Vagina (tissue), 2 donors: Measurements from ENCODE around the gene DSCAML1. TPM values are rescaled to one million over a fixed set of nuclear protein-coding genes. Genes with fewer than 3 reads are reported as not detected.
"Not testable (repeated sequence)": the region's sequence is repeated elsewhere in the genome, so short reads cannot be mapped to it uniquely, and the experiment has no call there.

Experiments
- DNase-seq, 2 donors: peaks; one replicate each; pipeline ENCODE4 v3.0.0-alpha.2; 2017; ENCODE audit errors: extremely low spot score in 2 of 2
- H3K27ac ChIP-seq: fragments of 200-600 bp; sonication (generic); one replicate; pipeline ENCODE4 v1.5.1; 2019
- H3K27me3 ChIP-seq: fragments of 200-600 bp; sonication (generic); one replicate; pipeline ENCODE4 v1.5.1; 2019
- H3K36me3 ChIP-seq, 2 donors: fragments of 200-600 bp; sonication (generic); one replicate each; pipeline ENCODE4 v1.5.1; 2017 to 2019
- H3K4me1 ChIP-seq: fragments of 200-600 bp; sonication (generic); one replicate; pipeline ENCODE4 v1.5.1; 2019
- H3K4me3 ChIP-seq, 2 donors: fragments of 200-600 bp; sonication (generic); 1 replicate in 1 of 2; 2 replicates in 1 of 2; pipeline ENCODE4 v1.5.1; 2016 to 2019
- H3K9me3 ChIP-seq: fragments of 200-600 bp; sonication (generic); one replicate; pipeline ENCODE4 v1.5.1; 2019
- POLR2A ChIP-seq, 2 donors: fragments of 450-650 bp; IDR thresholded peaks; one replicate each; pipeline ENCODE4 v1.6.1; 2017; ENCODE audit warnings: antibody characterized with exemption in 2 of 2, mild to moderate bottlenecking in 2 of 2, moderate library complexity in 2 of 2
- POLR2AphosphoS5 ChIP-seq, 2 donors: sonication (generic); formaldehyde crosslinking; IDR thresholded peaks; one replicate each; pipeline ENCODE4 v1.9.0; 2017; ENCODE audit warnings: antibody characterized with exemption in 2 of 2, mild to moderate bottlenecking in 2 of 2, low read depth in 1 of 2; ENCODE audit not compliant: insufficient read depth in 1 of 2
- intact Hi-C: fragments of 100-400 bp; cut with DNase I; formaldehyde crosslinking; loops from one replicate; pipeline ENCODE4 v1.15.1; 2023
- total RNA-seq: library from RNA; depleted of rRNA; stranded (reverse); fragments of >200 nt; gene quantifications from one replicate; pipeline ENCODE4 v1.2.3, GENCODE V29; 2016
- TF ChIP-seq, protein P1 (sequence below), 3 experiments: fragments of 450-650 bp in 2 of 3; fragments of 200-600 bp in 1 of 3; sonication (generic) in 1 of 3; IDR thresholded peaks; one replicate each; pipeline ENCODE4 v1.5.1; 2017 to 2019; ENCODE audit warnings: antibody characterized with exemption in 3 of 3, mild to moderate bottlenecking in 2 of 3, moderate library complexity in 2 of 3

Gene DSCAML1
- total RNA-seq, 1 donor from 2014 or later: 0.25 TPM

GRCh38 chr11:117408356-117408755 lies 388.7 kb downstream of the DSCAML1 start:
- H3K36me3 ChIP-seq: peaks cover 0 to 46% of the 10 kb centered on the region in 2 donors
- no peaks in the 10 kb centered on the region for H3K27me3 ChIP-seq
- DNase-seq: no peak
- no peaks in the 10 kb centered on the region for H3K4me1 ChIP-seq
- TF ChIP-seq POLR2A (IDR thresholded peaks at IDR 0.05): no peak
- no peak for TF ChIP-seq POLR2AphosphoS5 (IDR thresholded peaks at IDR 0.05; ENCODE audit: insufficient read depth in 1 of 2, low read depth in 1 of 2)
- TF ChIP-seq, protein P1, sequence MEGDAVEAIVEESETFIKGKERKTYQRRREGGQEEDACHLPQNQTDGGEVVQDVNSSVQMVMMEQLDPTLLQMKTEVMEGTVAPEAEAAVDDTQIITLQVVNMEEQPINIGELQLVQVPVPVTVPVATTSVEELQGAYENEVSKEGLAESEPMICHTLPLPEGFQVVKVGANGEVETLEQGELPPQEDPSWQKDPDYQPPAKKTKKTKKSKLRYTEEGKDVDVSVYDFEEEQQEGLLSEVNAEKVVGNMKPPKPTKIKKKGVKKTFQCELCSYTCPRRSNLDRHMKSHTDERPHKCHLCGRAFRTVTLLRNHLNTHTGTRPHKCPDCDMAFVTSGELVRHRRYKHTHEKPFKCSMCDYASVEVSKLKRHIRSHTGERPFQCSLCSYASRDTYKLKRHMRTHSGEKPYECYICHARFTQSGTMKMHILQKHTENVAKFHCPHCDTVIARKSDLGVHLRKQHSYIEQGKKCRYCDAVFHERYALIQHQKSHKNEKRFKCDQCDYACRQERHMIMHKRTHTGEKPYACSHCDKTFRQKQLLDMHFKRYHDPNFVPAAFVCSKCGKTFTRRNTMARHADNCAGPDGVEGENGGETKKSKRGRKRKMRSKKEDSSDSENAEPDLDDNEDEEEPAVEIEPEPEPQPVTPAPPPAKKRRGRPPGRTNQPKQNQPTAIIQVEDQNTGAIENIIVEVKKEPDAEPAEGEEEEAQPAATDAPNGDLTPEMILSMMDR (IDR thresholded peaks at IDR 0.05): no peak
- intact Hi-C loops: no loop called here
- no peaks in the 10 kb centered on the region for H3K9me3 ChIP-seq
- no peak overlapping the region for H3K4me3 ChIP-seq
- no peak overlapping the region for H3K27ac ChIP-seq

- H3K27me3 ChIP-seq: no peaks in the 10 kb centered on the region
- TF ChIP-seq, protein P1 (IDR thresholded peaks at IDR 0.05): no peak
- TF ChIP-seq POLR2AphosphoS5 (IDR thresholded peaks at IDR 0.05; ENCODE audit: insufficient read depth in 1 of 2, low read depth in 1 of 2) (no peak), POLR2A (IDR thresholded peaks at IDR 0.05) (no peak)
- no peak for DNase-seq
- peaks cover 0 to 46% of the 10 kb centered on the region in 2 donors for H3K36me3 ChIP-seq
- no peak overlapping the region for H3K4me3 ChIP-seq
- H3K9me3 ChIP-seq: no peaks in the 10 kb centered on the region
- H3K4me1 ChIP-seq: no peaks in the 10 kb centered on the region
- intact Hi-C loops: no loop called here
- H3K27ac ChIP-seq: no peak overlapping the region
Measured at GRCh38 chr11:117407016-117407415, 390.0 kb downstream of the DSCAML1 start.

GRCh38 chr11:117405898-117406297 lies 391.1 kb downstream of the DSCAML1 start:
- H3K4me1 ChIP-seq, H3K9me3 ChIP-seq, intact Hi-C loops, H3K27me3 ChIP-seq, DNase-seq, H3K4me3 ChIP-seq, H3K27ac ChIP-seq: not testable (repeated sequence)
- H3K36me3 ChIP-seq: peaks cover 0 to 46% of the 10 kb centered on the region in 2 donors

DNA sequence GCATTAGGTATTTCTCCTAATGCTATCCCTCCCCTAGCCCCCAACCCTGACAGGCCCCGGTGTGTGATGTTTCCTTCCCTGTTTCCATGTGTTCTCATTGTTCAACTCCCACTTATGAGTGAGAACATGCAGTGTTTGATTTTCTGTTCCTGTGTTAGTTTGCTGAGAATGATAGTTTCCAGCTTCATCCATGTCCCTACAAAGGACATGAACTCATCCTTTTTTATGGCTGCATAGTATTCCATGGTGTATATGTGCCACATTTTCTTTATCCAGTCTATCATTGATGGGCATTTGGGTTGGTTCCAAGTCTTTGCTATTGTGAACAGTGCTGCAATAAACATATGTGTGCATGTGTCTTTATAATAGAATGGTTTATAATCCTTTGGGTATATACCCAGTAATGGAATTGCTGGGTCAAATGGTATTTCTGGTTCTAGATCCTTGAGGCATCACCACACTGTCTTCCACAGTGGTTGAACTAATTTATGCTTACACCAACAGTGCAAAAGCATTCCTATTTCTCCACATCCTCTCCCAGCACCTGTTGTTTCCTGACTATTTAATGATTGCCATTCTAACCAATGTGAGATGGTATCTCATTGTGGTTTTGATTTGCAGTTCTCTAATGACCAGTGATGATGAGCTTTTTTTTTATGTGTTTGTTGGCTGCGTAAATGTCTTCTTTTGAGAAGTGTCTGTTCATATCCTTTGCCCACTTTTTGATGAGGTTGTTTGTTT lies 397.7 kb downstream of the DSCAML1 start:
- H3K27me3 ChIP-seq, H3K4me3 ChIP-seq, DNase-seq, H3K9me3 ChIP-seq, intact Hi-C loops, H3K27ac ChIP-seq, H3K4me1 ChIP-seq: not testable (repeated sequence)
- peaks cover 0 to 52% of the 10 kb centered on the region in 2 donors for H3K36me3 ChIP-seq

GRCh38 chr11:117398618-117399017 lies 398.4 kb downstream of the DSCAML1 start:
- H3K4me1 ChIP-seq, H3K4me3 ChIP-seq, intact Hi-C loops, H3K27me3 ChIP-seq, H3K27ac ChIP-seq, H3K9me3 ChIP-seq, DNase-seq: not testable (repeated sequence)
- peaks cover 0 to 54% of the 10 kb centered on the region in 2 donors for H3K36me3 ChIP-seq

DNA sequence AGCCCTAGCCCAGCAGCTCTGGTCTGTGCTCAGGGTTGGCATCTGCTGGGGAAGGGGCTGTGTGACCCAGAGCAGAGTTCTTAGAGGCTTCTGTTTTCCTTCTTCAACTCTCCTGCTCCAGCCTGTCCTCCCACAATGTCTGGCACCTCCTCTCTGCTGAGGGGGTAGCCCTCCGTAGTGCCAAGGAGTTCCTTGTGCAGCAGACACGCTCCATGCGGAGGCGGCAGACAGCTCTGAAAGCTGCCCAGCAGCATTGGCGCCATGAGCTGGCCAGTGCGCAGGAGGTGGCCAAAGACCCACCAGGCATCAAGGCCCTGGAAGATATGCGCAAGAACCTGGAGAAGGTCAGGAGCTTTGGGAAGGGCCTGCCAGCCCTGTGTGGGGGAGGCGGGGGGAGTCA lies 400.0 kb downstream of the DSCAML1 start:
- no peak for TF ChIP-seq POLR2A (IDR thresholded peaks at IDR 0.05)
- TF ChIP-seq POLR2AphosphoS5 (IDR thresholded peaks at IDR 0.05; ENCODE audit: insufficient read depth in 1 of 2, low read depth in 1 of 2): no peak
- TF ChIP-seq, protein P1 (IDR thresholded peaks at IDR 0.05): no peak
- Histone ChIP-seq H3K9me3 (no peaks in the 10 kb centered on the region), H3K36me3 (peaks cover 0 to 70% of the 10 kb centered on the region in 2 donors), H3K27ac (no peak overlapping the region), H3K4me1 (no peaks in the 10 kb centered on the region), H3K4me3 (no peak overlapping the region), H3K27me3 (no peaks in the 10 kb centered on the region)
- intact Hi-C loops: no loop called here
- DNase-seq: no peak
